ENCODE results near the gene ADCY7. TPM values are rescaled to one million over a fixed set of nuclear protein-coding genes. Genes with fewer than 3 reads are reported as not detected.
A peak's percentile ranks its signal among the peaks of the same experiment; 100 is the strongest.

Gene ADCY7
- total and polyA plus RNA-seq, 2 donors from 2014 or later: 0.86 to 40.5 TPM

DNA sequence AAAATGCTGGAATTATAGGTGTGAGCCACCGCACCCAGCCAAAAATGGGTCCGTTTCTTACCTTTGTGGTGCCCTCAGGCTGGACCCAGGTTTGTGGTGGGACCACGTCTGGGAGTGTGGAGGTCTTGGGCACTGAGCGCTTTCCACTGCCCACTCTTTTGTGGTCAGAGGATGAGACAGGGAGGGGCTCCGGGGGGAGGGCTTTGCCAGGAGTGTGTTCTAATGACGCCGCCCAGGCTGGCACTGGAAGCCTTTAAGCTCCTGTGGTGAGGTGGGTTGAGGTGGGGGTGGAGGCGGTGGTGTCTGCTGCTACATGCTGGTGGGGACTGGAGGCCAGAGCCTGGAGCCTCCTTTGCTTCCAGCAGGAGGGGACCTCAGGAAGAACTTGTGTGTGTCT lies 12.8 kb upstream of the ADCY7 start:
- Histone ChIP-seq H3K4me3 (ENCODE audit: low read length in 3 of 3) (no peak overlapping the region), H3K27ac (ENCODE audit: low read depth in 2 of 2, low read length in 2 of 2) (no peak overlapping the region), H3K4me1 (ENCODE audit: control insufficient read depth in 2 of 3, insufficient read depth in 2 of 3, low read depth in 1 of 3, low read length in 3 of 3) (no peaks in the 10 kb centered on the region), H3K9ac (ENCODE audit: low read length in 3 of 3) (no peak overlapping the region), H3K9me3 (ENCODE audit: control insufficient read depth in 2 of 3, insufficient read depth in 1 of 3, low read length in 3 of 3) (no peaks in the 10 kb centered on the region), H3K27me3 (ENCODE audit: control insufficient read depth, insufficient read depth, low read length) (no peaks in the 10 kb centered on the region), H3K36me3 (ENCODE audit: control insufficient read depth in 2 of 3, insufficient read depth in 3 of 3, low read length in 3 of 3) (no peaks in the 10 kb centered on the region)
- intact Hi-C loops (cut with DNase I): no loop called here
- TF ChIP-seq, protein P1, sequence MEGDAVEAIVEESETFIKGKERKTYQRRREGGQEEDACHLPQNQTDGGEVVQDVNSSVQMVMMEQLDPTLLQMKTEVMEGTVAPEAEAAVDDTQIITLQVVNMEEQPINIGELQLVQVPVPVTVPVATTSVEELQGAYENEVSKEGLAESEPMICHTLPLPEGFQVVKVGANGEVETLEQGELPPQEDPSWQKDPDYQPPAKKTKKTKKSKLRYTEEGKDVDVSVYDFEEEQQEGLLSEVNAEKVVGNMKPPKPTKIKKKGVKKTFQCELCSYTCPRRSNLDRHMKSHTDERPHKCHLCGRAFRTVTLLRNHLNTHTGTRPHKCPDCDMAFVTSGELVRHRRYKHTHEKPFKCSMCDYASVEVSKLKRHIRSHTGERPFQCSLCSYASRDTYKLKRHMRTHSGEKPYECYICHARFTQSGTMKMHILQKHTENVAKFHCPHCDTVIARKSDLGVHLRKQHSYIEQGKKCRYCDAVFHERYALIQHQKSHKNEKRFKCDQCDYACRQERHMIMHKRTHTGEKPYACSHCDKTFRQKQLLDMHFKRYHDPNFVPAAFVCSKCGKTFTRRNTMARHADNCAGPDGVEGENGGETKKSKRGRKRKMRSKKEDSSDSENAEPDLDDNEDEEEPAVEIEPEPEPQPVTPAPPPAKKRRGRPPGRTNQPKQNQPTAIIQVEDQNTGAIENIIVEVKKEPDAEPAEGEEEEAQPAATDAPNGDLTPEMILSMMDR (IDR thresholded peaks at IDR 0.05; ENCODE audit: borderline replicate concordance, extremely low read depth, insufficient read depth): no peak
- DNase-seq (peak in 1 of 5 donors; percentile 56), FAIRE-seq (no peak)

DNA sequence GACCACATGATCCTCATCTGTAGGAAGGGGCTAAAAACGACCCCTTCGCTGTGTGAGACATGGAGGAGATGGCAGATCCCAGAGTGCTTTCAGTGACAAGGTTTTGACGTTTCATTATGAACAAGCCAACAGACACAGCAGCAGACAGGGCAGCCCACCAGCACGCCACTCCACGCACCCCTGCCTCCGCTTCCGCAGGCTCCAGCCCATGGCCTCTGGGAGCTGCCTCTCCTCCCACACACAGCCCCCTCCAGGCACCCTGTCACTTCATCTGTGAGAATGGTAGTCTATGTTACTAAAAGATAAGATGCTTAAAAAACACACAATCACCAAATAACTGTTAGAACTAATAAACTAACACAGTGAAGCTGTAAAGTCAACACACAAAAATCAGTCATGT lies 12.3 kb upstream of the ADCY7 start:
- peak in 2 of 5 donors; percentile 19 to 32 for DNase-seq
- H3K4me1 ChIP-seq (ENCODE audit: control insufficient read depth in 2 of 3, insufficient read depth in 2 of 3, low read depth in 1 of 3, low read length in 3 of 3): no peaks in the 10 kb centered on the region
- H3K4me3 ChIP-seq (ENCODE audit: low read length in 3 of 3): no peak overlapping the region
- no peak overlapping the region for H3K27ac ChIP-seq (ENCODE audit: low read depth in 2 of 2, low read length in 2 of 2)
- H3K9me3 ChIP-seq (ENCODE audit: control insufficient read depth in 2 of 3, insufficient read depth in 1 of 3, low read length in 3 of 3): no peaks in the 10 kb centered on the region
- H3K36me3 ChIP-seq (ENCODE audit: control insufficient read depth in 2 of 3, insufficient read depth in 3 of 3, low read length in 3 of 3): no peaks in the 10 kb centered on the region
- H3K27me3 ChIP-seq (ENCODE audit: control insufficient read depth, insufficient read depth, low read length): no peaks in the 10 kb centered on the region
- TF ChIP-seq, protein P1 (IDR thresholded peaks at IDR 0.05; ENCODE audit: borderline replicate concordance, extremely low read depth, insufficient read depth): no peak
- no peak overlapping the region for H3K9ac ChIP-seq (ENCODE audit: low read length in 3 of 3)
- intact Hi-C loops (cut with DNase I): no loop called here
- no peak for FAIRE-seq

DNA sequence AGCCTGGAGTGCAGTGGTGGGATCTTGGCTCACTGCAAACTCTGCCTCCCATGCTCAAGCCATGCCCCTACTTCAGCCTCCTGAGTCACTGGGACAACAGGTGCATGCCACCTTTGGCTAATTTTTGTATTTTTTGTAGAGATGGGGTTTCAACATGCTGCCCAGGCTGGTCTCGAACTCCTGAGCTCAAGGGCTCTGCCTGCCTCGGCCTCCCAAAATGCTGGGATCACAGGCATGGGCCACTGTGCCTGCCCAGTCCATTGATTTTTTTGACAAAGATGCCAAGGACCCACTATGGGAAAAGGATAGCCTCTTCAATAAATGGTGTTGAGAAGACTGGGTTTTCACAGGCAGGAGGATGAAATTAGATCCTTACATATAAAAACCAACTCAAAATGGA lies 10.8 kb upstream of the ADCY7 start:
- H3K9me3 ChIP-seq (ENCODE audit: control insufficient read depth in 2 of 3, insufficient read depth in 1 of 3, low read length in 3 of 3): no peaks in the 10 kb centered on the region
- H3K9ac ChIP-seq (ENCODE audit: low read length in 3 of 3): no peak overlapping the region
- FAIRE-seq: no peak
- TF ChIP-seq, protein P1 (IDR thresholded peaks at IDR 0.05; ENCODE audit: borderline replicate concordance, extremely low read depth, insufficient read depth): no peak
- no peak overlapping the region for H3K27ac ChIP-seq (ENCODE audit: low read depth in 2 of 2, low read length in 2 of 2)
- intact Hi-C loops (cut with DNase I): no loop called here
- H3K4me1 ChIP-seq (ENCODE audit: control insufficient read depth in 2 of 3, insufficient read depth in 2 of 3, low read depth in 1 of 3, low read length in 3 of 3): no peaks in the 10 kb centered on the region
- DNase-seq: peak in 1 of 5 donors; percentile 12
- H3K4me3 ChIP-seq (ENCODE audit: low read length in 3 of 3): no peak overlapping the region
- H3K36me3 ChIP-seq (ENCODE audit: control insufficient read depth in 2 of 3, insufficient read depth in 3 of 3, low read length in 3 of 3): no peaks in the 10 kb centered on the region
- H3K27me3 ChIP-seq (ENCODE audit: control insufficient read depth, insufficient read depth, low read length): no peaks in the 10 kb centered on the region

DNA sequence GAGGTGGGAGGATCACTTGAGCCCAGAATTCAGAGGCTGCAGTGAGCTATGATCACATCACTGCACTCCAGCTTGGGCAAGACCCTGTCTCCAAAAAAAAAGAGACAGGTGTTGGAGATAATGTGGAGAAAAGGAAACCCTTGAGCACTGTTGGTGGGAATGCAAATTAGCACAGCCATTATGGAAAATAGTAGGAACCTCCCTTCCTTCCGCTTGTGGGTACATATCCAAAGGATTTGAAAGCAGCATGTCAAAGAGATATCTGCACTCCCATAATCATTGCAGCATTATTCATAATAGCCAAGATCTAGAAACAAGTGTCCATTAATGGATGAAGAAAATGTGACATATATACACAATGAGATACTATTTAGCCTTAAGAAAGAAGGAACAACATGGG lies 9.7 kb upstream of the ADCY7 start:
- no peaks in the 10 kb centered on the region for H3K9me3 ChIP-seq (ENCODE audit: control insufficient read depth in 2 of 3, insufficient read depth in 1 of 3, low read length in 3 of 3)
- no peak overlapping the region for H3K4me3 ChIP-seq (ENCODE audit: low read length in 3 of 3)
- no peak for DNase-seq
- H3K4me1 ChIP-seq (ENCODE audit: control insufficient read depth in 2 of 3, insufficient read depth in 2 of 3, low read depth in 1 of 3, low read length in 3 of 3): no peaks in the 10 kb centered on the region
- no peak for FAIRE-seq
- H3K36me3 ChIP-seq (ENCODE audit: control insufficient read depth in 2 of 3, insufficient read depth in 3 of 3, low read length in 3 of 3): no peaks in the 10 kb centered on the region
- intact Hi-C loops (cut with DNase I): no loop called here
- H3K27me3 ChIP-seq (ENCODE audit: control insufficient read depth, insufficient read depth, low read length): no peaks in the 10 kb centered on the region
- H3K9ac ChIP-seq (ENCODE audit: low read length in 3 of 3): no peak overlapping the region
- TF ChIP-seq, protein P1 (IDR thresholded peaks at IDR 0.05; ENCODE audit: borderline replicate concordance, extremely low read depth, insufficient read depth): no peak
- H3K27ac ChIP-seq (ENCODE audit: low read depth in 2 of 2, low read length in 2 of 2): no peak overlapping the region

All from kidney (tissue), 14 donors.